Stomach (tissue), 4 donors: ENCODE results near the gene BCAR3.

ENCODE experiments used
- CTCF ChIP-seq, 7 experiments: fragments of 450-650 bp in 4 of 7; fragments of 200-600 bp in 3 of 7; sonication (generic) in 3 of 7; IDR thresholded peaks; one replicate each; pipeline ENCODE4 v1.5.1; 2016 to 2019; ENCODE audit warnings: antibody characterized with exemption in 7 of 7, control low read depth in 2 of 7, mild to moderate bottlenecking in 1 of 7
- EP300 ChIP-seq: sonication (generic); formaldehyde crosslinking; IDR thresholded peaks from one replicate; pipeline ENCODE4 v1.6.1; 2017; ENCODE audit warnings: antibody characterized with exemption
- POLR2A ChIP-seq, 4 donors: fragments of 450-650 bp; IDR thresholded peaks; one replicate each; pipeline ENCODE4 v1.6.1; 2016; ENCODE audit warnings: antibody characterized with exemption in 4 of 4, control low read depth in 2 of 4, mild to moderate bottlenecking in 1 of 4, moderate library complexity in 1 of 4
- POLR2AphosphoS5 ChIP-seq, 3 donors: sonication (generic); formaldehyde crosslinking; IDR thresholded peaks; one replicate each; pipeline ENCODE4 v1.6.1; 2016; ENCODE audit warnings: antibody characterized with exemption in 3 of 3

- no peak for TF ChIP-seq CTCF (IDR thresholded peaks at IDR 0.05)
- TF ChIP-seq POLR2A (IDR thresholded peaks at IDR 0.05), result no peak
- TF ChIP-seq POLR2AphosphoS5 (IDR thresholded peaks at IDR 0.05), result peak in 1 of 3 donors; percentile 3
- TF ChIP-seq EP300, result no peak
Observed at GRCh38 chr1:93625582-93626327, 55.9 kb downstream of the BCAR3 start.
